Neural progenitor cell (in vitro differentiated cells): ENCODE results near the gene SERTM1. TPM values are rescaled to one million over a fixed set of nuclear protein-coding genes. Genes with fewer than 3 reads are reported as not detected.

Source experiments
- DNase-seq: peaks from one replicate; pipeline ENCODE4 v3.0.0-alpha.2; 2016; ENCODE audit warnings: low spot score
- H2AFZ ChIP-seq: fragments of 200-600 bp; sonication (generic); replicated peaks from 2 replicates; pipeline ENCODE4 v1.6.1; 2016; ENCODE audit warnings: antibody characterized with exemption
- H3F3A ChIP-seq: fragments of 200-600 bp; sonication (generic); 2 replicates; pipeline ENCODE4 v1.6.1; 2016; ENCODE audit warnings: antibody characterized with exemption, low read depth
- H3K27ac ChIP-seq: fragments of 200-600 bp; sonication (generic); 2 replicates; pipeline ENCODE4 v1.5.1; 2016; ENCODE audit warnings: mild to moderate bottlenecking
- H3K27me3 ChIP-seq: fragments of 200-600 bp; sonication (generic); 2 replicates; pipeline ENCODE4 v1.6.1; 2016; ENCODE audit warnings: mild to moderate bottlenecking, moderate library complexity
- H3K36me3 ChIP-seq: fragments of 200-600 bp; sonication (generic); 2 replicates; pipeline ENCODE4 v1.5.1; 2016
- H3K4me1 ChIP-seq: fragments of 200-600 bp; sonication (generic); 2 replicates; pipeline ENCODE4 v1.6.1; 2016; ENCODE audit warnings: mixed run types
- H3K4me2 ChIP-seq: fragments of 200-600 bp; sonication (generic); 2 replicates; pipeline ENCODE4 v1.6.1; 2016
- H3K4me3 ChIP-seq: fragments of 200-600 bp; sonication (generic); 2 replicates; pipeline ENCODE4 v1.5.1; 2016
- H3K79me2 ChIP-seq: fragments of 200-600 bp; sonication (generic); 2 replicates; pipeline ENCODE4 v1.6.1; 2016; ENCODE audit warnings: low read depth
- H3K9ac ChIP-seq: fragments of 200-600 bp; sonication (generic); 2 replicates; pipeline ENCODE4 v1.6.1; 2016
- H3K9me3 ChIP-seq: fragments of 200-600 bp; sonication (generic); 2 replicates; pipeline ENCODE4 v1.5.1; 2016; ENCODE audit warnings: low read depth
- H4K20me1 ChIP-seq: fragments of 200-600 bp; sonication (generic); 2 replicates; pipeline ENCODE4 v1.6.1; 2016; ENCODE audit warnings: low read depth
- H3K27ac Mint-ChIP-seq: 3 replicates; pipeline ENCODE4 v1.8.0; 2021; ENCODE audit warnings: mixed read lengths
- H3K27me3 Mint-ChIP-seq: 2 replicates; pipeline ENCODE4 v1.8.0; 2022; ENCODE audit warnings: low read depth, mild to moderate bottlenecking, inconsistent platforms, moderate library complexity, mixed read lengths; ENCODE audit not compliant: insufficient read depth
- H3K36me3 Mint-ChIP-seq: 3 replicates; pipeline ENCODE4 v1.8.0; 2021; ENCODE audit warnings: mixed read lengths
- H3K4me1 Mint-ChIP-seq: 3 replicates; pipeline ENCODE4 v1.8.0; 2021; ENCODE audit warnings: mixed read lengths
- H3K4me3 Mint-ChIP-seq: 3 replicates; pipeline ENCODE4 v1.8.0; 2021; ENCODE audit warnings: mild to moderate bottlenecking, moderate library complexity, mixed read lengths
- H3K9me3 Mint-ChIP-seq: 3 replicates; pipeline ENCODE4 v1.8.0; 2020; ENCODE audit warnings: mixed read lengths
- EZH2 ChIP-seq: fragments of 200-600 bp; sonication (generic); IDR thresholded peaks from 2 replicates; pipeline ENCODE4 v1.6.1; 2017; ENCODE audit warnings: antibody characterized with exemption, mild to moderate bottlenecking, moderate library complexity
- EZH2phosphoT487 ChIP-seq: fragments of 200-600 bp; sonication (generic); IDR thresholded peaks from 2 replicates; pipeline ENCODE4 v1.6.1; 2017; ENCODE audit warnings: antibody characterized with exemption
- total RNA-seq: library from RNA; depleted of rRNA; stranded (reverse); fragments of >200 nt; gene quantifications from 2 replicates; pipeline ENCODE4 v1.2.3, GENCODE V29; 2015; ENCODE audit warnings: low replicate concordance
- TF ChIP-seq, protein P1 (sequence below): fragments of 200-600 bp; sonication (generic); IDR thresholded peaks from 2 replicates; pipeline ENCODE4 v1.5.1; 2017; ENCODE audit warnings: antibody characterized with exemption, mild to moderate bottlenecking

The SERTM1 gene
- 0.28 TPM in 1 of 2 replicates, not detected in the other for total RNA-seq

DNA sequence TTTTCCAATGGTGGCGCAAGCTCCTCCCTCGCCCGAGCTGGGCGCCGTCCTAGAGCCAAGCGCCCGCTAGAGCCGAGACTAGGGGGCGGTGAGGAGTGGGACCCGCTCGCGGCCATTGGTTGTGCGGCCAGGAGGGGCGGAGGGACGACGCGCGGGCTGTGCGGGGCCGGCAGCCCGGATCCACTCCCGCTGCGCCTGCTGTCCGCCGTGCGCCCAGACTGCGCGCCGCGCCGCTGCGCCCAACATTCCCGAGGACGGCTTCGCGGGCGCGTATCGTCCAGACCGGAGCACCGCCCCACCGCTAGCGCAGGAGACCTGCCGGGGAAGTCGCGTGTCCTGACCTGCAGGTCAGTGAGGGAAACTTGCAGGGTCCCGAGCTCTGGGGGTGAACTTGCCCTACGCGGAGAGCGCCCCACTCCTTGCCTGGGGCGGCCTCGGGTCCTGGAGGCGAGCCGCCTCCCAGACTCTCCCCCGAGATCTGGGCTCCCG, at the start of gene SERTM1:
TSS of gene SERTM1 (plus strand) at position 183 of the 489 bp plus-strand sequence. CDS start 21,059 bp downstream, outside the sequence.
- no peak within 1 kb of the TSS for H3K9ac ChIP-seq
- peak; percentile 94 for DNase-seq
- Mint-ChIP-seq H3K9me3 (no peaks in the 10 kb centered on the region), H3K4me1 (peaks cover 11% of the 10 kb centered on the region), H3K27ac (no peak within 1 kb of the TSS), H3K27me3 (peaks cover 30% of the 10 kb centered on the region), H3K36me3 (peaks cover 1% of the 10 kb centered on the region), H3K4me3 (peak within 1 kb of the TSS; percentile 88)
- H3K79me2 ChIP-seq = no peaks in the 10 kb centered on the region
- peak within 1 kb of the TSS; percentile 93 for H3K4me2 ChIP-seq
- H2AFZ ChIP-seq = peak within 1 kb of the TSS; percentile 80
- H4K20me1 ChIP-seq = peaks cover 11% of the 10 kb centered on the region
- H3K4me3 ChIP-seq = peak within 1 kb of the TSS; percentile 64
- H3K9me3 ChIP-seq = no peaks in the 10 kb centered on the region
- no peaks in the 10 kb centered on the region for H3K36me3 ChIP-seq
- TF ChIP-seq, protein P1, sequence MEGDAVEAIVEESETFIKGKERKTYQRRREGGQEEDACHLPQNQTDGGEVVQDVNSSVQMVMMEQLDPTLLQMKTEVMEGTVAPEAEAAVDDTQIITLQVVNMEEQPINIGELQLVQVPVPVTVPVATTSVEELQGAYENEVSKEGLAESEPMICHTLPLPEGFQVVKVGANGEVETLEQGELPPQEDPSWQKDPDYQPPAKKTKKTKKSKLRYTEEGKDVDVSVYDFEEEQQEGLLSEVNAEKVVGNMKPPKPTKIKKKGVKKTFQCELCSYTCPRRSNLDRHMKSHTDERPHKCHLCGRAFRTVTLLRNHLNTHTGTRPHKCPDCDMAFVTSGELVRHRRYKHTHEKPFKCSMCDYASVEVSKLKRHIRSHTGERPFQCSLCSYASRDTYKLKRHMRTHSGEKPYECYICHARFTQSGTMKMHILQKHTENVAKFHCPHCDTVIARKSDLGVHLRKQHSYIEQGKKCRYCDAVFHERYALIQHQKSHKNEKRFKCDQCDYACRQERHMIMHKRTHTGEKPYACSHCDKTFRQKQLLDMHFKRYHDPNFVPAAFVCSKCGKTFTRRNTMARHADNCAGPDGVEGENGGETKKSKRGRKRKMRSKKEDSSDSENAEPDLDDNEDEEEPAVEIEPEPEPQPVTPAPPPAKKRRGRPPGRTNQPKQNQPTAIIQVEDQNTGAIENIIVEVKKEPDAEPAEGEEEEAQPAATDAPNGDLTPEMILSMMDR = peak; percentile 13
- TF ChIP-seq EZH2phosphoT487 = no peak
- peaks cover 10% of the 10 kb centered on the region for H3K4me1 ChIP-seq
- H3K27me3 ChIP-seq = peaks cover 73% of the 10 kb centered on the region
- no peak within 1 kb of the TSS for H3K27ac ChIP-seq
- H3F3A ChIP-seq = peaks cover 7% of the 10 kb centered on the region

DNA sequence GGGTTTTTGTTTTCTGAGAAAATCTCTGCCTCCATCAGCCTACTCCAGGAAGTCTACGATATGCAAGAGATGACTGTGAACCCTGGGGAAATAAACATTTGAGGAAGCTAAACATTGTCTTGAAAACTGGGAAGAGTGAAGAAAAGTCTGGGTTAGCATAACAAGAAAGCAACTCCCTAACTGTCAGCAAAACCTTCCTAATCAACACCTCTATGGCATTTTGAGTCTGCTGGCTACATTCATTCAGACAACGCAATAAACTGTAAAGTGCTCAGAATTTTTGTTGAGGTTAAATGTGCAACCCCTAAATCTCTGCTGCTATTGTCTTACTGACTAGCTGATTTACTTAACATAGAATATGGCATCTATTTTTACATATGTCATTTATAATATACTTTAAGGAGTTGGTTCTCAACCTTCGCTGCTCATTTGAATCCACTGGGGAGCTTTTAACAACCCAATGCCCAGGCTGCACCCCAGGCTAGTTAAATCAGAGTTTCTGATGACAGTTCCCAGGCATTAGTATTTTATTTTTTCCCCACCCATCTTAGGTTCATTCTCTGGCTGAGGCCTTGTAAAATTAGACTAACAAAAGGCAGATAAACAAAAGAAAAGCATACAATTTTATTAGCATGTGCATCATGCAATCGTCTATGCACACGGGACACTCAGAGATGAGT, 45.3 kb upstream of the SERTM1 start:
- no peaks in the 10 kb centered on the region for H3K4me1 ChIP-seq
- no peaks in the 10 kb centered on the region for H3K79me2 ChIP-seq
- H3K9ac ChIP-seq = no peak overlapping the region
- H4K20me1 ChIP-seq = no peaks in the 10 kb centered on the region
- Mint-ChIP-seq H3K9me3 (peaks cover 3% of the 10 kb centered on the region), H3K4me3 (no peak overlapping the region), H3K27me3 (peaks cover 2% of the 10 kb centered on the region), H3K4me1 (no peaks in the 10 kb centered on the region), H3K27ac (no peak overlapping the region), H3K36me3 (no peaks in the 10 kb centered on the region)
- H3F3A ChIP-seq = no peaks in the 10 kb centered on the region
- TF ChIP-seq EZH2phosphoT487 (no peak), EZH2 (no peak)
- TF ChIP-seq, protein P1 = no peak
- H2AFZ ChIP-seq = peak overlapping the region; percentile 6
- no peak overlapping the region for H3K4me2 ChIP-seq
- H3K27me3 ChIP-seq = no peaks in the 10 kb centered on the region
- H3K4me3 ChIP-seq = no peak overlapping the region
- H3K27ac ChIP-seq = no peak overlapping the region
- no peaks in the 10 kb centered on the region for H3K36me3 ChIP-seq
- no peak for DNase-seq
- no peaks in the 10 kb centered on the region for H3K9me3 ChIP-seq

DNA sequence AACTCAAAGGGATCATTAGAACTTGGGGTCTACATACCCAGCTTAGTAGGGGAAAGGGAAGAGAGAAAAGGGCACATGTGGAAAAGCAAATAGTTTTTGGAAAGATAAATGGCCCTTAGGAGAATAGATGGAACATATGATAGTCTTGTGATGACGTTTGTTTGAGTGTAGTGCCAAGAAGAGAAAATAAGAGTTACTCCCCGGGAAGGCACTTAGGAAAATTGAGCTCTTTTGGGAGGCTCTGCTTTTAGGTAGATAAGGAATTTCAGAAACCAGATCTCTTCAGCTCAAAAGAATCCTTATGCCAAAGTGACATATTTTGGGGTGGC, 44.8 kb upstream of the SERTM1 start:
- no peak overlapping the region for H2AFZ ChIP-seq
- H3K79me2 ChIP-seq = no peaks in the 10 kb centered on the region
- no peak overlapping the region for H3K27ac ChIP-seq
- no peak for DNase-seq
- H3K4me1 Mint-ChIP-seq = no peaks in the 10 kb centered on the region
- H3K4me2 ChIP-seq = no peak overlapping the region
- H3K9ac ChIP-seq = no peak overlapping the region
- no peaks in the 10 kb centered on the region for H3K36me3 ChIP-seq
- no peaks in the 10 kb centered on the region for H3K4me1 ChIP-seq
- no peaks in the 10 kb centered on the region for H3F3A ChIP-seq
- no peak for TF ChIP-seq EZH2phosphoT487
- TF ChIP-seq EZH2 = no peak
- TF ChIP-seq, protein P1 = no peak
- no peaks in the 10 kb centered on the region for H4K20me1 ChIP-seq
- H3K4me3 ChIP-seq = no peak overlapping the region
- peaks cover 3% of the 10 kb centered on the region for H3K9me3 Mint-ChIP-seq
- no peak overlapping the region for H3K27ac Mint-ChIP-seq
- H3K27me3 ChIP-seq = no peaks in the 10 kb centered on the region
- H3K4me3 Mint-ChIP-seq = no peak overlapping the region
- H3K36me3 Mint-ChIP-seq = no peaks in the 10 kb centered on the region
- peaks cover 2% of the 10 kb centered on the region for H3K27me3 Mint-ChIP-seq
- no peaks in the 10 kb centered on the region for H3K9me3 ChIP-seq
